Naive thymus-derived CD4-positive, alpha-beta T cell (primary cell): ENCODE results near the gene CPN2. TPM values are rescaled to one million over a fixed set of nuclear protein-coding genes. Genes with fewer than 3 reads are reported as not detected.
A peak's percentile ranks its signal among the peaks of the same experiment; 100 is the strongest.

Source experiments
- ATAC-seq: fragments of 150-1000 bp; cut with Tn5 transposase; 2 replicates; pipeline ENCODE4 v1.10.0; 2021; ENCODE audit warnings: mild to moderate bottlenecking, moderate library complexity
- CTCF ChIA-PET: fragments of 350-600 bp; sonication (Branson Sonifier 250); formaldehyde crosslinking; loops from one replicate; lab custom pipeline; 2021; ENCODE audit warnings: antibody characterized with exemption; lab: Charles Lee
- POLR2A ChIA-PET: fragments of 350-600 bp; sonication (Branson Sonifier 250); formaldehyde crosslinking; loops from one replicate; lab custom pipeline; 2021; ENCODE audit warnings: antibody characterized with exemption, inconsistent platforms; lab: Charles Lee
- DNase-seq, 9 donors: peaks; one replicate each; pipeline versions ENCODE4 v3.0.0 to v3.0.0-alpha.2; 2020 to 2022; ENCODE audit warnings: mixed read lengths in 1 of 9
- H3K27ac ChIP-seq: one replicate; pipeline ENCODE4 v1.7.0; 2013; ENCODE audit warnings: mild to moderate bottlenecking, low read depth, low read length, moderate library complexity
- H3K27me3 ChIP-seq, 2 donors: one replicate each; pipeline ENCODE4 v1.7.0; 2013; ENCODE audit warnings: low read length in 2 of 2, mild to moderate bottlenecking in 2 of 2, moderate library complexity in 2 of 2; ENCODE audit not compliant: control insufficient read depth in 2 of 2, insufficient read depth in 2 of 2
- H3K36me3 ChIP-seq, 3 experiments: 1 replicate in 2 of 3; 2 replicates in 1 of 3; pipeline ENCODE4 v1.7.0; 2013; ENCODE audit warnings: low read length in 3 of 3, mild to moderate bottlenecking in 3 of 3, moderate library complexity in 1 of 3; ENCODE audit not compliant: insufficient read depth in 3 of 3, control insufficient read depth in 2 of 3
- H3K4me1 ChIP-seq, 2 donors: one replicate each; pipeline ENCODE4 v1.7.0; 2013; ENCODE audit warnings: low read length in 2 of 2, mild to moderate bottlenecking in 2 of 2, moderate library complexity in 1 of 2; ENCODE audit not compliant: control insufficient read depth in 2 of 2, insufficient read depth in 2 of 2
- H3K4me3 ChIP-seq: 2 replicates; pipeline ENCODE4 v1.7.0; 2013; ENCODE audit warnings: mild to moderate bottlenecking, low read length
- H3K9me3 ChIP-seq, 3 experiments: 1 replicate in 2 of 3; 2 replicates in 1 of 3; pipeline ENCODE4 v1.7.0; 2013; ENCODE audit warnings: low read length in 3 of 3; ENCODE audit not compliant: control insufficient read depth in 2 of 3
- H3K27ac Mint-ChIP-seq, 9 donors: one replicate each; pipeline ENCODE4 v1.8.0; 2020 to 2022; ENCODE audit warnings: mixed read lengths in 9 of 9, mild to moderate bottlenecking in 8 of 9, moderate library complexity in 5 of 9, inconsistent platforms in 2 of 9
- H3K27me3 Mint-ChIP-seq, 5 donors: one replicate each; pipeline ENCODE4 v1.8.0; 2021 to 2022; ENCODE audit warnings: mixed read lengths in 5 of 5, mild to moderate bottlenecking in 1 of 5
- H3K36me3 Mint-ChIP-seq, 5 donors: one replicate each; pipeline ENCODE4 v1.8.0; 2020 to 2022; ENCODE audit warnings: mixed read lengths in 5 of 5, mild to moderate bottlenecking in 3 of 5, inconsistent platforms in 1 of 5
- H3K4me1 Mint-ChIP-seq, 7 donors: one replicate each; pipeline ENCODE4 v1.8.0; 2020 to 2022; ENCODE audit warnings: mixed read lengths in 7 of 7, mild to moderate bottlenecking in 3 of 7, inconsistent platforms in 1 of 7
- H3K4me3 Mint-ChIP-seq, 10 donors: one replicate each; pipeline ENCODE4 v1.8.0; 2020 to 2022; ENCODE audit warnings: mild to moderate bottlenecking in 10 of 10, mixed read lengths in 10 of 10, moderate library complexity in 6 of 10, inconsistent platforms in 2 of 10
- H3K9me3 Mint-ChIP-seq, 11 donors: one replicate each; pipeline ENCODE4 v1.8.0; 2020 to 2022; ENCODE audit warnings: mixed read lengths in 11 of 11, mild to moderate bottlenecking in 4 of 11, inconsistent platforms in 1 of 11, moderate library complexity in 1 of 11
- intact Hi-C, 2 donors: fragments of 100-400 bp; cut with micrococcal nuclease; formaldehyde crosslinking; loops; one replicate each; pipeline ENCODE4 v1.15.1; 2023
- polyA plus RNA-seq, 2 donors: library from polyadenylated mRNA; unstranded; fragments of 300-500 nt; fragmentation: Illumina TruSeq; gene quantifications; one replicate each; pipeline ENCODE4 v1.2.3, GENCODE V29; 2021
- total RNA-seq, 6 experiments: library from RNA in 5 of 6; stranded (reverse) in 5 of 6; gene quantifications; 1 replicate in 5 of 6; 2 replicates in 1 of 6; pipeline ENCODE4 v1.2.3 and lab custom pipeline; 2021 to 2026

CPN2 gene
- total and polyA plus RNA-seq, 7 experiments from 2014 or later: not detected

GRCh38 chr3:194379231-194379630, 28.1 kb upstream of the CPN2 start:
- Histone ChIP-seq H3K36me3 (no peaks in the 10 kb centered on the region), H3K4me3 (no peak overlapping the region), H3K27ac (no peak overlapping the region), H3K4me1 (no peaks in the 10 kb centered on the region), H3K27me3 (no peaks in the 10 kb centered on the region), H3K9me3 (no peaks in the 10 kb centered on the region)
- no peak for DNase-seq
- intact Hi-C loops: no loop called here
- no peak for ATAC-seq
- H3K36me3 Mint-ChIP-seq: no peaks in the 10 kb centered on the region
- H3K9me3 Mint-ChIP-seq: no peaks in the 10 kb centered on the region
- ChIA-PET POLR2A (no interaction called here), CTCF (no interaction called here)
- H3K27me3 Mint-ChIP-seq: peaks cover 0 to 17% (median 4%) of the 10 kb centered on the region in 5 donors
- peak overlapping the region in 1 of 9 donors; percentile 80 for H3K27ac Mint-ChIP-seq
- peaks cover 0 to 4% (median 0%) of the 10 kb centered on the region in 7 donors for H3K4me1 Mint-ChIP-seq
- H3K4me3 Mint-ChIP-seq: no peak overlapping the region

GRCh38 chr3:194377708-194378107, 26.6 kb upstream of the CPN2 start:
- Mint-ChIP-seq H3K36me3 (no peaks in the 10 kb centered on the region), H3K4me1 (peaks cover 0 to 4% (median 0%) of the 10 kb centered on the region in 7 donors), H3K4me3 (no peak overlapping the region), H3K27ac (no peak overlapping the region), H3K27me3 (peaks cover 0 to 15% (median 4%) of the 10 kb centered on the region in 5 donors), H3K9me3 (no peaks in the 10 kb centered on the region)
- Histone ChIP-seq H3K4me3 (no peak overlapping the region), H3K27ac (no peak overlapping the region), H3K4me1 (no peaks in the 10 kb centered on the region), H3K9me3 (no peaks in the 10 kb centered on the region), H3K27me3 (no peaks in the 10 kb centered on the region), H3K36me3 (no peaks in the 10 kb centered on the region)
- POLR2A ChIA-PET: no interaction called here
- no peak for ATAC-seq
- no peak for DNase-seq
- CTCF ChIA-PET: interaction anchor here (0.6 to 0.7 kb wide), 2 partner anchors 201 to 588 kb away, joined by 3 read pairs; no protein-coding TSS in a partner anchor
- intact Hi-C loops: no loop called here

GRCh38 chr3:194376241-194376560, 25.1 kb upstream of the CPN2 start:
- Mint-ChIP-seq H3K27ac (no peak overlapping the region), H3K27me3 (peaks cover 0 to 22% (median 4%) of the 10 kb centered on the region in 5 donors), H3K4me3 (no peak overlapping the region), H3K36me3 (no peaks in the 10 kb centered on the region), H3K9me3 (peaks cover 0 to 1% (median 0%) of the 10 kb centered on the region in 11 donors), H3K4me1 (peaks cover 0 to 4% (median 0%) of the 10 kb centered on the region in 7 donors)
- ChIA-PET POLR2A (no interaction called here), CTCF (no interaction called here)
- Histone ChIP-seq H3K4me1 (no peaks in the 10 kb centered on the region), H3K9me3 (no peaks in the 10 kb centered on the region), H3K36me3 (no peaks in the 10 kb centered on the region), H3K27me3 (no peaks in the 10 kb centered on the region), H3K4me3 (no peak overlapping the region), H3K27ac (no peak overlapping the region)
- DNase-seq: no peak
- no peak for ATAC-seq
- intact Hi-C loops: no loop called here

- ChIA-PET CTCF (no interaction called here), POLR2A (no interaction called here)
- DNase-seq (no peak), ATAC-seq (no peak)
- H3K9me3 ChIP-seq: no peaks in the 10 kb centered on the region
- H3K4me3 ChIP-seq: no peak overlapping the region
- no peaks in the 10 kb centered on the region for H3K4me1 ChIP-seq
- no peak overlapping the region for H3K4me3 Mint-ChIP-seq
- peaks cover 0 to 1% (median 0%) of the 10 kb centered on the region in 11 donors for H3K9me3 Mint-ChIP-seq
- intact Hi-C loops: no loop called here
- H3K27ac ChIP-seq: no peak overlapping the region
- no peaks in the 10 kb centered on the region for H3K36me3 ChIP-seq
- no peak overlapping the region for H3K27ac Mint-ChIP-seq
- peaks cover 2 to 26% (median 7%) of the 10 kb centered on the region in 5 donors for H3K27me3 Mint-ChIP-seq
- no peaks in the 10 kb centered on the region for H3K36me3 Mint-ChIP-seq
- H3K4me1 Mint-ChIP-seq: peaks cover 0 to 4% (median 0%) of the 10 kb centered on the region in 7 donors
- H3K27me3 ChIP-seq: no peaks in the 10 kb centered on the region
These were observed 24.5 kb upstream of the CPN2 start for GRCh38 chr3:194375473-194376240.

- Histone ChIP-seq H3K4me3 (no peak overlapping the region), H3K4me1 (no peaks in the 10 kb centered on the region), H3K9me3 (no peaks in the 10 kb centered on the region), H3K27ac (no peak overlapping the region), H3K27me3 (no peaks in the 10 kb centered on the region), H3K36me3 (no peaks in the 10 kb centered on the region)
- Mint-ChIP-seq H3K4me1 (peaks cover 0 to 4% (median 0%) of the 10 kb centered on the region in 7 donors), H3K36me3 (no peaks in the 10 kb centered on the region), H3K27ac (peak overlapping the region in 1 of 9 donors; percentile 70), H3K4me3 (no peak overlapping the region), H3K9me3 (peaks cover 0 to 1% (median 0%) of the 10 kb centered on the region in 11 donors), H3K27me3 (peaks cover 10 to 31% (median 13%) of the 10 kb centered on the region in 5 donors)
- DNase-seq (no peak), ATAC-seq (no peak)
- POLR2A ChIA-PET: no interaction called here
- CTCF ChIA-PET: no interaction called here
- intact Hi-C loops: no loop called here
These were observed 23.8 kb upstream of the CPN2 start for GRCh38 chr3:194374935-194375334.

GRCh38 chr3:194373899-194374298, 22.8 kb upstream of the CPN2 start:
- H3K9me3 ChIP-seq: no peaks in the 10 kb centered on the region
- intact Hi-C loops: no loop called here
- H3K4me1 Mint-ChIP-seq: peaks cover 0 to 5% (median 0%) of the 10 kb centered on the region in 7 donors
- DNase-seq (no peak), ATAC-seq (no peak)
- no peak overlapping the region for H3K27ac ChIP-seq
- H3K4me3 ChIP-seq: no peak overlapping the region
- no peaks in the 10 kb centered on the region for H3K4me1 ChIP-seq
- H3K36me3 Mint-ChIP-seq: no peaks in the 10 kb centered on the region
- H3K4me3 Mint-ChIP-seq: no peak overlapping the region
- H3K27me3 ChIP-seq: no peaks in the 10 kb centered on the region
- H3K27ac Mint-ChIP-seq: no peak overlapping the region
- H3K36me3 ChIP-seq: no peaks in the 10 kb centered on the region
- POLR2A ChIA-PET: no interaction called here
- CTCF ChIA-PET: no interaction called here
- peaks cover 0 to 1% (median 0%) of the 10 kb centered on the region in 11 donors for H3K9me3 Mint-ChIP-seq
- H3K27me3 Mint-ChIP-seq: peaks cover 14 to 40% (median 21%) of the 10 kb centered on the region in 5 donors

- no peak overlapping the region for H3K27ac Mint-ChIP-seq
- ATAC-seq (no peak), DNase-seq (no peak)
- intact Hi-C loops: no loop called here
- peaks cover 0 to 5% (median 0%) of the 10 kb centered on the region in 7 donors for H3K4me1 Mint-ChIP-seq
- H3K4me3 ChIP-seq: no peak overlapping the region
- no peak overlapping the region for H3K27ac ChIP-seq
- H3K36me3 Mint-ChIP-seq: no peaks in the 10 kb centered on the region
- no peaks in the 10 kb centered on the region for H3K4me1 ChIP-seq
- H3K4me3 Mint-ChIP-seq: no peak overlapping the region
- H3K9me3 Mint-ChIP-seq: peaks cover 0 to 1% (median 0%) of the 10 kb centered on the region in 11 donors
- ChIA-PET POLR2A (no interaction called here), CTCF (interaction anchor here (1.4 kb wide), 1 partner anchor 31 kb away, joined by 3 read pairs; no protein-coding TSS in a partner anchor)
- no peaks in the 10 kb centered on the region for H3K27me3 ChIP-seq
- H3K36me3 ChIP-seq: no peaks in the 10 kb centered on the region
- peaks cover 21 to 48% (median 29%) of the 10 kb centered on the region in 5 donors for H3K27me3 Mint-ChIP-seq
- H3K9me3 ChIP-seq: no peaks in the 10 kb centered on the region
These were observed 21.9 kb upstream of the CPN2 start for GRCh38 chr3:194373028-194373427.
